Measurements from ENCODE around the gene SVBP. TPM values are rescaled to one million over a fixed set of nuclear protein-coding genes. Genes with fewer than 3 reads are reported as not detected.
A peak's percentile ranks its signal among the peaks of the same experiment; 100 is the strongest.

SVBP gene
- total and polyA plus RNA-seq, 7 donors, result 11.7 to 58.2 (median 18.4) TPM

DNA sequence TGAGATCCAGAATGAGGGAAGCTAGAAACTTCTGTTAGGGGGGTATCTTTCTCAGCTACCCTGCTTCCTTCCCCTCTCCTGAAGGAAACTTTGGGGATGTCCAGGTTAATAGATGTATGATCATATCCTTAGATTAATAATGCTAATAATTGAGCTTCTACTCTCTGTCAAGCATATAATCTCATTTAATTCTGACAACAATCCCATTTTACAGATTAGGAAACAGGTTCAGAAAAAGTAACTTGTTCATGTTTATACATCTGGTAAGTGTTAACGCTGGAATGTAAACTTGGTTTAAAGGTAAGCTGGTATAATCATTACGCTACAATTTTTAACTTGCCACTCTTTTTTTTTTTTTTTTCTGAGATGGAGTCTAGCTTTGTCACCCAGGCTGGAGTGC lies 34.1 kb downstream of the SVBP start:
- Histone ChIP-seq H3K27me3 (ENCODE audit: insufficient read depth in 3 of 3, low read length in 2 of 3) (peaks cover 0 to 11% (median 2%) of the 10 kb centered on the region in 3 donors), H3K36me3 (ENCODE audit: insufficient read depth in 1 of 2, low read depth in 1 of 2) (peaks cover 2 to 47% of the 10 kb centered on the region in 2 donors), H3K4me3 (no peak overlapping the region), H3K27ac (no peak overlapping the region), H3K4me1 (no peaks in the 10 kb centered on the region), H3K9me3 (no peaks in the 10 kb centered on the region)
- TF ChIP-seq, protein P1, sequence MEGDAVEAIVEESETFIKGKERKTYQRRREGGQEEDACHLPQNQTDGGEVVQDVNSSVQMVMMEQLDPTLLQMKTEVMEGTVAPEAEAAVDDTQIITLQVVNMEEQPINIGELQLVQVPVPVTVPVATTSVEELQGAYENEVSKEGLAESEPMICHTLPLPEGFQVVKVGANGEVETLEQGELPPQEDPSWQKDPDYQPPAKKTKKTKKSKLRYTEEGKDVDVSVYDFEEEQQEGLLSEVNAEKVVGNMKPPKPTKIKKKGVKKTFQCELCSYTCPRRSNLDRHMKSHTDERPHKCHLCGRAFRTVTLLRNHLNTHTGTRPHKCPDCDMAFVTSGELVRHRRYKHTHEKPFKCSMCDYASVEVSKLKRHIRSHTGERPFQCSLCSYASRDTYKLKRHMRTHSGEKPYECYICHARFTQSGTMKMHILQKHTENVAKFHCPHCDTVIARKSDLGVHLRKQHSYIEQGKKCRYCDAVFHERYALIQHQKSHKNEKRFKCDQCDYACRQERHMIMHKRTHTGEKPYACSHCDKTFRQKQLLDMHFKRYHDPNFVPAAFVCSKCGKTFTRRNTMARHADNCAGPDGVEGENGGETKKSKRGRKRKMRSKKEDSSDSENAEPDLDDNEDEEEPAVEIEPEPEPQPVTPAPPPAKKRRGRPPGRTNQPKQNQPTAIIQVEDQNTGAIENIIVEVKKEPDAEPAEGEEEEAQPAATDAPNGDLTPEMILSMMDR (IDR thresholded peaks at IDR 0.05), result no peak
- WGBS, 3 donors, result 96 to 100% (median 98%) methylated on average over 2 of the region's 2 CpGs
- ATAC-seq, result no peak
- no peak for DNase-seq
- intact Hi-C loops (cut with DNase I), result no loop called here

DNA sequence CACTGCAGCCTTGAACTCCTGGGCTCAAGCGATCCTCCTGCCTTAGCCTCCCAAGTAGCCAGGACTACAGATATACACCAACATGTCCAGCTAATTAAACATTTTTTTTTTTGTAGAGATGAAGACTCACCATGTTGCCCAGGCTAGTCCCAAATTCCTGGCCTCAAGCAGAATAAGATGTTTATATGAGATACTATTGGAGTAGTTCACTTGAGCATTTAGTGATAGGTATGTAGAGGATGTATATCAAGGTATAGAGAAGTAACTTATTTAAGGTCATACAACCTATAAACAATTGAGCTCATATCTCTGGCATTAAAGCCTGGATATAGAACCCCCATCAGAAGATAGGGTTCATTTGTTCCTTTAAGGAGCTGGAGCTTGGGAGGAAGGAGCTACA lies 37.0 kb downstream of the SVBP start:
- 92 to 100% (median 98%) methylated on average over 1 of the region's 1 CpG for WGBS, 3 donors
- Histone ChIP-seq H3K4me3 (no peak overlapping the region), H3K27me3 (ENCODE audit: insufficient read depth in 3 of 3, low read length in 2 of 3) (peaks cover 0 to 2% (median 0%) of the 10 kb centered on the region in 3 donors), H3K27ac (no peak overlapping the region), H3K36me3 (ENCODE audit: insufficient read depth in 1 of 2, low read depth in 1 of 2) (peaks cover 8 to 75% of the 10 kb centered on the region in 2 donors), H3K4me1 (no peaks in the 10 kb centered on the region), H3K9me3 (no peaks in the 10 kb centered on the region)
- TF ChIP-seq, protein P1 (IDR thresholded peaks at IDR 0.05), result no peak
- ATAC-seq, result no peak
- intact Hi-C loops (cut with DNase I), result no loop called here
- DNase-seq, result no peak

DNA sequence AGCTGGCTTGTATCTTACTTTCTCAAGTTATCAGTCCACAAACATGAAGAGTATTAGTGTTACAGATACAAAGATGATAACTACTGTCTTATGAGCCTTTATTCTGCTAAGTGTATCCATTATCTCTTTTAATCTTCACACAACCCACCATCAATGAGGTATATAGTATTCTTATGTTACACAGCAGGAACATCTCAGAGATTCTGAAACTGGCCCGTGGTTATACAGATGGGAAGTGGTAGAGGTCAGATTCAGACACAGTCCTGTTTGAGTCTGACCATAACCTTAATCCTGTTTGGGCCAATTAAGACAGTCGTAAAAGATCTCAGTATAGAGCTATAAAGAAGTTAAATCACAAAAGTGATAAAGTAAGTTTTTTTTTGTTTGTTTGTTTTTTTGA lies 37.5 kb downstream of the SVBP start:
- ATAC-seq (no peak), DNase-seq (no peak)
- TF ChIP-seq, protein P1 (IDR thresholded peaks at IDR 0.05), result no peak
- intact Hi-C loops (cut with DNase I), result loop anchor here (5.0 to 10.0 kb wide), 2 partner anchors 135 to 293 kb away; no protein-coding TSS in a partner anchor
- Histone ChIP-seq H3K36me3 (ENCODE audit: insufficient read depth in 1 of 2, low read depth in 1 of 2) (peaks cover 9 to 80% of the 10 kb centered on the region in 2 donors), H3K27me3 (ENCODE audit: insufficient read depth in 3 of 3, low read length in 2 of 3) (peaks cover 0 to 2% (median 0%) of the 10 kb centered on the region in 3 donors), H3K4me1 (no peaks in the 10 kb centered on the region), H3K9me3 (no peaks in the 10 kb centered on the region), H3K27ac (no peak overlapping the region), H3K4me3 (no peak overlapping the region)
- 86 to 93% (median 87%) methylated on average over 2 of the region's 2 CpGs for WGBS, 3 donors

DNA sequence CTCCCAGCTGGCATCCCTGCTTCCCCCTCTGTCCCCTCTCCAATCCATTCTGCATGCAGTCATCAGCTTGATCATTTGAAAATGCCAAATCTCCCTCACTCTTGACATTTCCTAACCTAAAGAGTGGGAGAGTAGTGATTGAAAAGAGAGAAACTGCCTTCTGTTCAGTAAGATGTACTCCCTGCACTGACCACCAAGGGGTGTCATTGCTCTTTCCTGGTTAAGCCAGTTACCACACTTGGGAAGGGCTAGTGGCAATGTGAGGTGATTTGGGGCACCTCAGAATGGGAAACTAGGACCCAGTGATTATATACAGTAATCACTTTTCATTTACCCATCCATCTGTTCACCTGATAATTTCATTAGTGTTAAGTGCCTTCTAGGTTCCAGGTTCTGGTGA lies 39.3 kb downstream of the SVBP start:
- H3K4me3 ChIP-seq, result no peak overlapping the region
- ATAC-seq (peak in 2 of 4 donors; percentile 63 to 71), DNase-seq (no peak)
- no peaks in the 10 kb centered on the region for H3K4me1 ChIP-seq
- no peaks in the 10 kb centered on the region for H3K27me3 ChIP-seq (ENCODE audit: insufficient read depth in 3 of 3, low read length in 2 of 3)
- no peaks in the 10 kb centered on the region for H3K9me3 ChIP-seq
- H3K27ac ChIP-seq, result no peak overlapping the region
- TF ChIP-seq, protein P1 (IDR thresholded peaks at IDR 0.05), result peak; percentile 59
- intact Hi-C loops (cut with DNase I), result loop anchor here (1.0 to 10.0 kb wide), 3 partner anchors 137 to 295 kb away; no protein-coding TSS in a partner anchor
- H3K36me3 ChIP-seq (ENCODE audit: insufficient read depth in 1 of 2, low read depth in 1 of 2), result peaks cover 11 to 92% of the 10 kb centered on the region in 2 donors

DNA sequence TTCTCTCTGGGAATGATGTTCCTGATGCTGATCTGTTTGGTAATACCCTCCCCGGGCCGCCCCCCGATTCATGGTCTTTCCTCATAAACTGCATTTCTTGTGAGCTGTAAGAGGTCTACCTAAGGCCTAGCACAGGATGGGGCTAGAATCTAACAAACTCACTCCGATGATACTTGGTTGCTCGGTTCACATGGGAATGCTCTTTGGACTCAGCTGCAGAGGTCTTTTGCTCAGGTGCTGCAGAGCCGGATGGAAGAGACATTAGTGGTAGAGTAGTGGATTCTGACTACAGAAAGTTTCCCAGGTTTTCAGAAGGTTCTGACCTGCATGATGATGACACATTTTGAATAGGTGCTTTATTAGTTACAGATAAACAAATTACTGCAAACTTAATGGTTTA lies 40.7 kb downstream of the SVBP start:
- peaks cover 3% of the 10 kb centered on the region for H3K4me1 ChIP-seq
- no peaks in the 10 kb centered on the region for H3K9me3 ChIP-seq
- DNase-seq (no peak), ATAC-seq (no peak)
- H3K27me3 ChIP-seq (ENCODE audit: insufficient read depth in 3 of 3, low read length in 2 of 3), result no peaks in the 10 kb centered on the region
- TF ChIP-seq, protein P1 (IDR thresholded peaks at IDR 0.05), result no peak
- WGBS, 3 donors, result 71 to 89% (median 78%) methylated on average over 6 of the region's 6 CpGs
- peaks cover 10 to 79% of the 10 kb centered on the region in 2 donors for H3K36me3 ChIP-seq (ENCODE audit: insufficient read depth in 1 of 2, low read depth in 1 of 2)
- H3K4me3 ChIP-seq, result no peak overlapping the region
- intact Hi-C loops (cut with DNase I), result loop anchor here (5.0 to 10.0 kb wide), 2 partner anchors 138 to 296 kb away; no protein-coding TSS in a partner anchor
- H3K27ac ChIP-seq, result no peak overlapping the region
